ENCODE measurements around the gene ARHGEF12. TPM values are rescaled to one million over a fixed set of nuclear protein-coding genes. Genes with fewer than 3 reads are reported as not detected.

Gene ARHGEF12
- total and polyA plus RNA-seq, 10 of the 15 experiments (the other 5 are each of a cell fraction or from before 2014, with no cell fraction given), result 2.7 to 40.8 (median 20.9) TPM

DNA sequence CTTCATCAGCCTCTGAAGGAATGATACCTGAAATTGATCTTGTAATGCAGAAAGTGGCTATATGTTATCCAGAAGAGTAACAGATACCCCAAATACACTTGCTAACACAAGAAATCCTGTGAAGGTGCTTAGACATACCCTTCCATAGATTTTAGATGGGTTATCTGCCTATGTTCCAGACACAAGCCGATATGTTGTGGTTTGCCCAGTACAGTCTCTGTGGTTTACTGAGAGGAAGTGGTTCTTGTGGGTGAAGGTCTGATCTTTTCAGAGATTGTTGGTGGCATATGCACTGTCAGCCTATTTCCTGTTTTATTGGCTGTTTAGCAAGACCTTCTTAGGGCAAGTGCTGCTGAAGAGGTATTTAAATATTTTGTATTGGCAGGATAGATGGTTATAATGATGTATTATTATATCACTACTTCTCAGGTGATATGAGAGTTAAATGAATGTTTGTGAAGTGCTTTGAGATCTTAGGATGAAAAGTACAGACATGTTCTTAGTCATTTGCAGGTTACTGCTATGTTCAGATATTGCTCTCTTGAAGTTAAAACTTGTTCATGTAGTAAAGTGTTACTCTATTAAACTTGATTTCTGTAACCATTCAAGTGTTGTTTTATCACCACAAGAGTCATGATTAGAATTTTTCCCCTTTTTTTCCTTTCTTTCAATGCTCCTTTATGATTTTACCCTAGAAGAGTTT is 8.2 kb downstream of the ARHGEF12 start (continued):
- TF ChIP-seq, protein P1, sequence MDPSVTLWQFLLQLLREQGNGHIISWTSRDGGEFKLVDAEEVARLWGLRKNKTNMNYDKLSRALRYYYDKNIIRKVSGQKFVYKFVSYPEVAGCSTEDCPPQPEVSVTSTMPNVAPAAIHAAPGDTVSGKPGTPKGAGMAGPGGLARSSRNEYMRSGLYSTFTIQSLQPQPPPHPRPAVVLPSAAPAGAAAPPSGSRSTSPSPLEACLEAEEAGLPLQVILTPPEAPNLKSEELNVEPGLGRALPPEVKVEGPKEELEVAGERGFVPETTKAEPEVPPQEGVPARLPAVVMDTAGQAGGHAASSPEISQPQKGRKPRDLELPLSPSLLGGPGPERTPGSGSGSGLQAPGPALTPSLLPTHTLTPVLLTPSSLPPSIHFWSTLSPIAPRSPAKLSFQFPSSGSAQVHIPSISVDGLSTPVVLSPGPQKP (IDR thresholded peaks at IDR 0.05; ENCODE audit: low read depth, low read length), result no peak
- TF ChIP-seq WRNIP1 (IDR thresholded peaks at IDR 0.05; ENCODE audit: borderline replicate concordance, low read depth, low read length), result no peak
- TF ChIP-seq ZNF207 (IDR thresholded peaks at IDR 0.05; ENCODE audit: borderline replicate concordance), result no peak
- TF ChIP-seq, protein P2, sequence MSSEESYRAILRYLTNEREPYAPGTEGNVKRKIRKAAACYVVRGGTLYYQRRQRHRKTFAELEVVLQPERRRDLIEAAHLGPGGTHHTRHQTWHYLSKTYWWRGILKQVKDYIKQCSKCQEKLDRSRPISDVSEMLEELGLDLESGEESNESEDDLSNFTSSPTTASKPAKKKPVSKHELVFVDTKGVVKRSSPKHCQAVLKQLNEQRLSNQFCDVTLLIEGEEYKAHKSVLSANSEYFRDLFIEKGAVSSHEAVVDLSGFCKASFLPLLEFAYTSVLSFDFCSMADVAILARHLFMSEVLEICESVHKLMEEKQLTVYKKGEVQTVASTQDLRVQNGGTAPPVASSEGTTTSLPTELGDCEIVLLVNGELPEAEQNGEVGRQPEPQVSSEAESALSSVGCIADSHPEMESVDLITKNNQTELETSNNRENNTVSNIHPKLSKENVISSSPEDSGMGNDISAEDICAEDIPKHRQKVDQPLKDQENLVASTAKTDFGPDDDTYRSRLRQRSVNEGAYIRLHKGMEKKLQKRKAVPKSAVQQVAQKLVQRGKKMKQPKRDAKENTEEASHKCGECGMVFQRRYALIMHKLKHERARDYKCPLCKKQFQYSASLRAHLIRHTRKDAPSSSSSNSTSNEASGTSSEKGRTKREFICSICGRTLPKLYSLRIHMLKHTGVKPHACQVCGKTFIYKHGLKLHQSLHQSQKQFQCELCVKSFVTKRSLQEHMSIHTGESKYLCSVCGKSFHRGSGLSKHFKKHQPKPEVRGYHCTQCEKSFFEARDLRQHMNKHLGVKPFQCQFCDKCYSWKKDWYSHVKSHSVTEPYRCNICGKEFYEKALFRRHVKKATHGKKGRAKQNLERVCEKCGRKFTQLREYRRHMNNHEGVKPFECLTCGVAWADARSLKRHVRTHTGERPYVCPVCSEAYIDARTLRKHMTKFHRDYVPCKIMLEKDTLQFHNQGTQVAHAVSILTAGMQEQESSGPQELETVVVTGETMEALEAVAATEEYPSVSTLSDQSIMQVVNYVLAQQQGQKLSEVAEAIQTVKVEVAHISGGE (CRISPR knock-in tag; IDR thresholded peaks at IDR 0.05), result no peak
- TF ChIP-seq MTA2 (IDR thresholded peaks at IDR 0.05; ENCODE audit: low read depth), result peak; percentile 84
- TF ChIP-seq, protein P3, sequence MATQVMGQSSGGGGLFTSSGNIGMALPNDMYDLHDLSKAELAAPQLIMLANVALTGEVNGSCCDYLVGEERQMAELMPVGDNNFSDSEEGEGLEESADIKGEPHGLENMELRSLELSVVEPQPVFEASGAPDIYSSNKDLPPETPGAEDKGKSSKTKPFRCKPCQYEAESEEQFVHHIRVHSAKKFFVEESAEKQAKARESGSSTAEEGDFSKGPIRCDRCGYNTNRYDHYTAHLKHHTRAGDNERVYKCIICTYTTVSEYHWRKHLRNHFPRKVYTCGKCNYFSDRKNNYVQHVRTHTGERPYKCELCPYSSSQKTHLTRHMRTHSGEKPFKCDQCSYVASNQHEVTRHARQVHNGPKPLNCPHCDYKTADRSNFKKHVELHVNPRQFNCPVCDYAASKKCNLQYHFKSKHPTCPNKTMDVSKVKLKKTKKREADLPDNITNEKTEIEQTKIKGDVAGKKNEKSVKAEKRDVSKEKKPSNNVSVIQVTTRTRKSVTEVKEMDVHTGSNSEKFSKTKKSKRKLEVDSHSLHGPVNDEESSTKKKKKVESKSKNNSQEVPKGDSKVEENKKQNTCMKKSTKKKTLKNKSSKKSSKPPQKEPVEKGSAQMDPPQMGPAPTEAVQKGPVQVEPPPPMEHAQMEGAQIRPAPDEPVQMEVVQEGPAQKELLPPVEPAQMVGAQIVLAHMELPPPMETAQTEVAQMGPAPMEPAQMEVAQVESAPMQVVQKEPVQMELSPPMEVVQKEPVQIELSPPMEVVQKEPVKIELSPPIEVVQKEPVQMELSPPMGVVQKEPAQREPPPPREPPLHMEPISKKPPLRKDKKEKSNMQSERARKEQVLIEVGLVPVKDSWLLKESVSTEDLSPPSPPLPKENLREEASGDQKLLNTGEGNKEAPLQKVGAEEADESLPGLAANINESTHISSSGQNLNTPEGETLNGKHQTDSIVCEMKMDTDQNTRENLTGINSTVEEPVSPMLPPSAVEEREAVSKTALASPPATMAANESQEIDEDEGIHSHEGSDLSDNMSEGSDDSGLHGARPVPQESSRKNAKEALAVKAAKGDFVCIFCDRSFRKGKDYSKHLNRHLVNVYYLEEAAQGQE (IDR thresholded peaks at IDR 0.05; ENCODE audit: low read depth, low read length), result no peak
- TF ChIP-seq MXI1 (IDR thresholded peaks at IDR 0.05; ENCODE audit: low read depth, low read length), result no peak
- peak; percentile 100 for TF ChIP-seq RUNX3 (IDR thresholded peaks at IDR 0.05; ENCODE audit: low read length)
- TF ChIP-seq SIX5 (IDR thresholded peaks at IDR 0.05; ENCODE audit: low read depth, low read length, severe bottlenecking), result no peak
- 0 out of 4 replicates have a peak, but pooled peaks of 1 of the 2 experiments have one; percentile 41 for TF ChIP-seq SRF (IDR thresholded peaks at IDR 0.05; ENCODE audit: low read depth in 2 of 2, low read length in 2 of 2)
- TF ChIP-seq TARDBP (IDR thresholded peaks at IDR 0.05; ENCODE audit: borderline replicate concordance), result no peak
- peak; percentile 64 for TF ChIP-seq NBN (IDR thresholded peaks at IDR 0.05)
- TF ChIP-seq SMAD5 (IDR thresholded peaks at IDR 0.05; ENCODE audit: low read depth), result no peak
- peak; percentile 87 to 94 for TF ChIP-seq IKZF2 (IDR thresholded peaks at IDR 0.05)
- TF ChIP-seq, protein P4, sequence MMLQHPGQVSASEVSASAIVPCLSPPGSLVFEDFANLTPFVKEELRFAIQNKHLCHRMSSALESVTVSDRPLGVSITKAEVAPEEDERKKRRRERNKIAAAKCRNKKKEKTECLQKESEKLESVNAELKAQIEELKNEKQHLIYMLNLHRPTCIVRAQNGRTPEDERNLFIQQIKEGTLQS (IDR thresholded peaks at IDR 0.05; ENCODE audit: borderline replicate concordance, extremely low read depth, low read depth, low read length), result no peak
- TF ChIP-seq MYB (IDR thresholded peaks at IDR 0.05; ENCODE audit: borderline replicate concordance, low read depth, low read length), result no peak
- TF ChIP-seq, protein P5, sequence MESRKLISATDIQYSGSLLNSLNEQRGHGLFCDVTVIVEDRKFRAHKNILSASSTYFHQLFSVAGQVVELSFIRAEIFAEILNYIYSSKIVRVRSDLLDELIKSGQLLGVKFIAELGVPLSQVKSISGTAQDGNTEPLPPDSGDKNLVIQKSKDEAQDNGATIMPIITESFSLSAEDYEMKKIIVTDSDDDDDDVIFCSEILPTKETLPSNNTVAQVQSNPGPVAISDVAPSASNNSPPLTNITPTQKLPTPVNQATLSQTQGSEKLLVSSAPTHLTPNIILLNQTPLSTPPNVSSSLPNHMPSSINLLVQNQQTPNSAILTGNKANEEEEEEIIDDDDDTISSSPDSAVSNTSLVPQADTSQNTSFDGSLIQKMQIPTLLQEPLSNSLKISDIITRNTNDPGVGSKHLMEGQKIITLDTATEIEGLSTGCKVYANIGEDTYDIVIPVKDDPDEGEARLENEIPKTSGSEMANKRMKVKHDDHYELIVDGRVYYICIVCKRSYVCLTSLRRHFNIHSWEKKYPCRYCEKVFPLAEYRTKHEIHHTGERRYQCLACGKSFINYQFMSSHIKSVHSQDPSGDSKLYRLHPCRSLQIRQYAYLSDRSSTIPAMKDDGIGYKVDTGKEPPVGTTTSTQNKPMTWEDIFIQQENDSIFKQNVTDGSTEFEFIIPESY (IDR thresholded peaks at IDR 0.05), result peak; percentile 36; the same call in 1 of the 2 replicates
- no peak for TF ChIP-seq HCFC1 (IDR thresholded peaks at IDR 0.05; ENCODE audit: low read length)
- TF ChIP-seq RB1 (IDR thresholded peaks at IDR 0.05; ENCODE audit: borderline replicate concordance), result no peak
- 0 out of 2 replicates have a peak, but pooled peaks have one; percentile 47 for TF ChIP-seq CBX5 (IDR thresholded peaks at IDR 0.05; ENCODE audit: low read depth)
